ENCODE data around the gene GPR32. TPM values are rescaled to one million over a fixed set of nuclear protein-coding genes. Genes with fewer than 3 reads are reported as not detected.
"Not testable (repeated sequence)": the region's sequence is repeated elsewhere in the genome, so short reads cannot be mapped to it uniquely, and the experiment has no call there.

GPR32 gene
- total RNA-seq, 4 donors from 2014 or later = not detected

DNA sequence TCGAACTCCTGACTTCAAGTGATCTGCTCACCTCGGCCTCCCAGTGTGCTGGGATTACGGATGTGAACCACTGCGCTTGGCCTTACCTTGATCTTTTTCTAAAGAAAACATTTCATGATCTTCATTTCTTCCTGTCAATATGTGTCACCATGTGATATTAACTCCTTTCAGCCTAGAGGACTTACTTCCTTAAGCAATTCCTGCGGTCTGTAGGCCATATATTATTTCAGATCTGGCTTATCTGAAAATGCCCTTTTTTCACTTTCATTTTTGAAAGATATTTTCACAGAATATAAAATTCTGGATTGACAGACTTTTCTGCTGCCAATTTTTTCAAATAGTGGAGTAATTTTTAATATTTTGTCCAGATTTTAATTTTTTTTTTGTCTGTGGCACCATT lies 2.0 kb upstream of the GPR32 start:
- H3K4me3 ChIP-seq = no peak overlapping the region

DNA sequence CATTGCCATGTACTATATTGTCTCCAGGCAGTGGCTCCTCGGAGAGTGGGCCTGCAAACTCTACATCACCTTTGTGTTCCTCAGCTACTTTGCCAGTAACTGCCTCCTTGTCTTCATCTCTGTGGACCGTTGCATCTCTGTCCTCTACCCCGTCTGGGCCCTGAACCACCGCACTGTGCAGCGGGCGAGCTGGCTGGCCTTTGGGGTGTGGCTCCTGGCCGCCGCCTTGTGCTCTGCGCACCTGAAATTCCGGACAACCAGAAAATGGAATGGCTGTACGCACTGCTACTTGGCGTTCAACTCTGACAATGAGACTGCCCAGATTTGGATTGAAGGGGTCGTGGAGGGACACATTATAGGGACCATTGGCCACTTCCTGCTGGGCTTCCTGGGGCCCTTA lies 624 bp downstream of the GPR32 start:
- Histone ChIP-seq H3K4me3 (no peak overlapping the region), H3K36me3 (no peaks in the 10 kb centered on the region), H3K27ac (no peak overlapping the region), H3K4me1 (no peaks in the 10 kb centered on the region), H3K9me3 (no peaks in the 10 kb centered on the region), H3K27me3 (no peaks in the 10 kb centered on the region)
- DNase-seq = no peak
- no peak for TF ChIP-seq POLR2A (IDR thresholded peaks at IDR 0.05)
- TF ChIP-seq, protein P1, sequence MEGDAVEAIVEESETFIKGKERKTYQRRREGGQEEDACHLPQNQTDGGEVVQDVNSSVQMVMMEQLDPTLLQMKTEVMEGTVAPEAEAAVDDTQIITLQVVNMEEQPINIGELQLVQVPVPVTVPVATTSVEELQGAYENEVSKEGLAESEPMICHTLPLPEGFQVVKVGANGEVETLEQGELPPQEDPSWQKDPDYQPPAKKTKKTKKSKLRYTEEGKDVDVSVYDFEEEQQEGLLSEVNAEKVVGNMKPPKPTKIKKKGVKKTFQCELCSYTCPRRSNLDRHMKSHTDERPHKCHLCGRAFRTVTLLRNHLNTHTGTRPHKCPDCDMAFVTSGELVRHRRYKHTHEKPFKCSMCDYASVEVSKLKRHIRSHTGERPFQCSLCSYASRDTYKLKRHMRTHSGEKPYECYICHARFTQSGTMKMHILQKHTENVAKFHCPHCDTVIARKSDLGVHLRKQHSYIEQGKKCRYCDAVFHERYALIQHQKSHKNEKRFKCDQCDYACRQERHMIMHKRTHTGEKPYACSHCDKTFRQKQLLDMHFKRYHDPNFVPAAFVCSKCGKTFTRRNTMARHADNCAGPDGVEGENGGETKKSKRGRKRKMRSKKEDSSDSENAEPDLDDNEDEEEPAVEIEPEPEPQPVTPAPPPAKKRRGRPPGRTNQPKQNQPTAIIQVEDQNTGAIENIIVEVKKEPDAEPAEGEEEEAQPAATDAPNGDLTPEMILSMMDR (IDR thresholded peaks at IDR 0.05) = no peak

More for the DNA sequence above, 2.0 kb upstream of the GPR32 start:
- TF ChIP-seq POLR2A (IDR thresholded peaks at IDR 0.05) = no peak
- TF ChIP-seq, protein P1 (IDR thresholded peaks at IDR 0.05) = no peak
- Histone ChIP-seq H3K4me1 (no peaks in the 10 kb centered on the region), H3K36me3 (no peaks in the 10 kb centered on the region), H3K9me3 (no peaks in the 10 kb centered on the region), H3K27me3 (no peaks in the 10 kb centered on the region), H3K27ac (no peak overlapping the region)
- no peak for DNase-seq

DNA sequence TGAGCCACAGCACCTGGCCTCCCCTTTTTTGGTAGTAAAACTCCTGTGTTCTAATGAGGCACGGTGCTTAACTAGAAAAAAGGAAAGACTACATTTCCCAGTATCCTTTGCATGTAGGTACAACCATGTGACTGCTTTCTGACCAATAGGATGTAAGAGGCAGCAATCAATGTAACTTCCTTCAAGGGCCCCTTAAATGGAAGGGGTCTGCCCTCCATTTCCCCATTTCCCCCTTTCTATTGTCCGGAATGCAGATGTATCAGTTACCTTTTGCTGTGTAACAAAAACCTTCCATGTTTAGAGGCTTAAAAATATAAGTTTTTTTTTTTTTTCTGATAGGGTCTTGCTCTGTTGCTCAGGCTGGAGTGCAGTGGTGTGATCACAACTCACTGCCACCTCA lies 2.2 kb downstream of the GPR32 start:
- H3K9me3 ChIP-seq = peaks cover 0 to 6% (median 0%) of the 10 kb centered on the region in 4 donors
- H3K36me3 ChIP-seq = no peaks in the 10 kb centered on the region
- H3K4me1 ChIP-seq = no peaks in the 10 kb centered on the region
- TF ChIP-seq, protein P1 (IDR thresholded peaks at IDR 0.05) = no peak
- no peak for TF ChIP-seq POLR2A (IDR thresholded peaks at IDR 0.05)
- no peak overlapping the region for H3K4me3 ChIP-seq
- no peak overlapping the region for H3K27ac ChIP-seq
- peaks cover 0 to 2% of the 10 kb centered on the region in 2 donors for H3K27me3 ChIP-seq
- DNase-seq = no peak

DNA sequence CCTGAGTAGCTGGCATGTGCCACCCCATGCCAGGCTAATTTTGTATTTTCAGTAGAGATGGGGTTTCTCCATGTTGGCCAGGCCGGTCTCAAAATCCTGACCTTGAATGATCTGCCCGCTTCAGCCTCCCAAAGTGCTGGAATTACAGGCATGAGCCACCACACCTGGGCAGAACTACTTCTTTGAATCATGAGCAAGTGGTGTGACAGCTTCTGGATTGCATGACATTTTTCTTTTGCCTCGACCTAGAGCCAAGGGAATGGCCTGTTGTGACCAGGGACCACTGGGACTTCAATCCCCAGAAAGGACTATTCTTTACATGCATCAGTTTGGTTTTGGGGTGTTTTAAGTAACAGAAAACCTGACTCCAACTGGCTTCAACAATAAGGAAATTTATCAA lies 2.6 kb downstream of the GPR32 start:
- H3K27ac ChIP-seq, H3K4me1 ChIP-seq, H3K9me3 ChIP-seq, H3K4me3 ChIP-seq, DNase-seq, H3K27me3 ChIP-seq, H3K36me3 ChIP-seq: not testable (repeated sequence)

DNA sequence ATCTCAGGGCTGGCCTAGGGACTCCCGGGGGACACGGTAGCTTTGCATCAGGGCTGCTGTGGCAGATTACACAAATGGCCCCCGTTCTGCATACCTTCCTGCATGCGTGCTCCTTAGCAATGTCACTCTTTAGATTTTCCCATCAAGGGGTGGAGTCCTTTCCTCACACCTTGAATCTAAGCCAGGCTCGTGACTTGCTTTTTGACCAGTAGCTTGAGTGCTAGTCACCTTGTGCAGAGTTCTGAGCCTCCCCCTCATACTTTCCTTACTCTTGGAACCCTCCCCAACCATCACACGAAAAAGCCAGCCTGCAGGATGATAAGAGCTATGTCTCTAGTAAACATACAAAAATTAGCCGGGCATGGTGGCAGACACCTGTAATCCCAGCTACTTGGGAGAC lies 3.2 kb downstream of the GPR32 start:
- H3K9me3 ChIP-seq, H3K27ac ChIP-seq, H3K27me3 ChIP-seq, H3K4me1 ChIP-seq, DNase-seq, H3K4me3 ChIP-seq, H3K36me3 ChIP-seq: not testable (repeated sequence)

DNA sequence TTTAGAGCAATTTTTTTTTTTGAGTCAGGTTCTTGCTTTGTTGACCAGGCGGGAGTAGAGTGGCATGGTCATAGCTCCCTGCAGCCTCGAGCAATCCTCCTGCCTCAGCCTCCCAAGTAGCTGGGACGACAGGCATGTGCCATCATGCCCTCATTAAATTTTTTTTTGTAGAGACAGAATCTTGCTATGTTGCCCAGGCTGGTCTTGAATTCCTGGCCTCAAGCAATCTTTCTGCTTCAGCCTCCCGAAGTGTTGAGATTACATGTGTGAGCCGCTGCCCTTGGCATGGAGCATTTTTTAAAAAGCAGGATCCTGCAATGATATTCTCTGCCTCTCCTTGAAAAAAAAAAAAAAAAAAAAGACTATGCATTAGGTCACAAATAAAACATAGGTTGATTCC lies 5.9 kb downstream of the GPR32 start:
- Histone ChIP-seq H3K27me3 (peaks cover 0 to 14% of the 10 kb centered on the region in 2 donors), H3K4me3 (no peak overlapping the region), H3K9me3 (peaks cover 0 to 6% (median 0%) of the 10 kb centered on the region in 4 donors), H3K4me1 (no peaks in the 10 kb centered on the region), H3K27ac (no peak overlapping the region), H3K36me3 (no peaks in the 10 kb centered on the region)
- DNase-seq = no peak
- no peak for TF ChIP-seq POLR2A (IDR thresholded peaks at IDR 0.05)
- TF ChIP-seq, protein P1 (IDR thresholded peaks at IDR 0.05) = no peak

DNA sequence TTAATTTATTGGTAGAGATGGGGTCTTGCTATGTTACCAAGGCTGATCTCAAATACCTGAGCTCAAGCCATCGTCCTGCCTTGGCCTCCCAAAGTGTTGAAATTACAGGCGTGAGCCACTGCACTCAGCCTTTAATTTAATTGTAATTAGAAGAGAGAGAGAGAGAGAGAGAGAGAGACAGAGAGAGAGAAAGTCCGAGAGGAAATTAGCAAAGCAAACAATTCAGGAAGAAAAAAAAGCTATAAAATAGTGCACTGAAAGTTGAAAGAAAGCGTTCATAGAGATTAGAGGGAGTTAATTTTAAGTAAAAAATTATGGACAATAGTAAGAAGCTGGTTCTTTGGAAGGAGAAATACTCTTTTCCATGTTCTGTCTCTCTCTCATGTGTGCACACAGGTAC lies 7.0 kb downstream of the GPR32 start:
- no peaks in the 10 kb centered on the region for H3K4me1 ChIP-seq
- peaks cover 0 to 14% of the 10 kb centered on the region in 2 donors for H3K27me3 ChIP-seq
- no peak overlapping the region for H3K27ac ChIP-seq
- no peak for DNase-seq
- no peaks in the 10 kb centered on the region for H3K36me3 ChIP-seq
- peaks cover 0 to 6% (median 0%) of the 10 kb centered on the region in 4 donors for H3K9me3 ChIP-seq
- TF ChIP-seq, protein P1 (IDR thresholded peaks at IDR 0.05) = no peak
- no peak for TF ChIP-seq POLR2A (IDR thresholded peaks at IDR 0.05)
- H3K4me3 ChIP-seq = no peak overlapping the region

Measured in Peyer's patch (tissue), 4 donors.